GM12864 (cell line): ENCODE results near the gene PC.
"Not testable (repeated sequence)": the region's sequence is repeated elsewhere in the genome, so short reads cannot be mapped to it uniquely, and the experiment has no call there.

Experiments used
- DNase-seq: peaks from one replicate; pipeline ENCODE4 v3.0.0-alpha.2; 2011; ENCODE audit warnings: low read depth
- H3K4me3 ChIP-seq: 2 replicates; pipeline ENCODE4 v1.5.1; 2011; ENCODE audit warnings: mild to moderate bottlenecking, low read depth, low read length, control low read depth
- CTCF ChIP-seq: IDR thresholded peaks from 2 replicates; pipeline ENCODE4 v1.5.1; 2011; ENCODE audit warnings: low read depth, mild to moderate bottlenecking, moderate library complexity, low read length, control low read depth, inconsistent platforms; ENCODE audit errors: missing control alignments

The PC gene

GRCh38 chr11:66834539-66834845 is 123.7 kb downstream of the PC start:
- DNase-seq, result no peak
- no peak for TF ChIP-seq CTCF

GRCh38 chr11:66824573-66824972 is 133.6 kb downstream of the PC start:
- not testable (repeated sequence) for DNase-seq, H3K4me3 ChIP-seq

More at GRCh38 chr11:66834539-66834845, 123.7 kb downstream of the PC start:
- H3K4me3 ChIP-seq, result no peak overlapping the region

GRCh38 chr11:66823700-66824099 is 134.5 kb downstream of the PC start:
- no peak for DNase-seq
- no peak for TF ChIP-seq CTCF
- H3K4me3 ChIP-seq, result no peak overlapping the region

GRCh38 chr11:66820901-66821300 is 137.3 kb downstream of the PC start:
- DNase-seq, result no peak
- no peak overlapping the region for H3K4me3 ChIP-seq
- TF ChIP-seq CTCF, result no peak

GRCh38 chr11:66820381-66820780 is 137.8 kb downstream of the PC start:
- no peak for DNase-seq
- no peak overlapping the region for H3K4me3 ChIP-seq
- no peak for TF ChIP-seq CTCF

GRCh38 chr11:66818231-66818955 is 139.8 kb downstream of the PC start:
- TF ChIP-seq CTCF, result no peak
- DNase-seq, result no peak
- no peak overlapping the region for H3K4me3 ChIP-seq

GRCh38 chr11:66815646-66816045 is 142.5 kb downstream of the PC start:
- no peak overlapping the region for H3K4me3 ChIP-seq
- DNase-seq, result no peak
- no peak for TF ChIP-seq CTCF
